NCI-H2171 (cell line): ENCODE measurements around the gene SCAP.
"Not testable (repeated sequence)": the region's sequence is repeated elsewhere in the genome, so short reads cannot be mapped to it uniquely, and the experiment has no call there.

ENCODE experiments used
- DNase-seq: peaks from one replicate; lab custom pipeline; 2025; lab: John Stamatoyannopoulos, UW

SCAP gene

GRCh38 chr3:47398228-47398627, 77.5 kb downstream of the SCAP start:
- DNase-seq, result no peak

DNA sequence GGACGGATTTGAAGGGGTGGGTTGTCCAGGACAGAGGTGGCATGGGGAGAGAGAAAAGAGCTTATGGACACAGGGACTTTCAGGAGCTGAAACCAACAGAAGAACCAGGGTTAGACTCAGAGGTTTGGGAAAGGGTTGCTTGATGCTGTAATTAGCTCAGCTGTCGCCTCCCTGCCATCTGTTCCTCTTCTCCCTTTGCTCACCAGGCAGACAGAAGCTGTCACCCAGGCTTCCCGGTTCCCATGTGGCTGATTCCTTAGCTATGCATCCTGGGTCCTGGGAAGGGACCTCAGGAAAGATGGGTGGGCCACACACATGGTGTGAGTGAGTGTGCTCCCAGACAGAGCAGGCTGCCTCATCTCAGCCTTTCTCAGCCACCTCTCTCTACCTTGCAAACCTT, 80.9 kb downstream of the SCAP start:
- DNase-seq, result peak; percentile 49

GRCh38 chr3:47394140-47394870, 81.4 kb downstream of the SCAP start:
- DNase-seq, result no peak

- no peak for DNase-seq
Observed at GRCh38 chr3:47392933-47393332, 82.8 kb downstream of the SCAP start.

DNA sequence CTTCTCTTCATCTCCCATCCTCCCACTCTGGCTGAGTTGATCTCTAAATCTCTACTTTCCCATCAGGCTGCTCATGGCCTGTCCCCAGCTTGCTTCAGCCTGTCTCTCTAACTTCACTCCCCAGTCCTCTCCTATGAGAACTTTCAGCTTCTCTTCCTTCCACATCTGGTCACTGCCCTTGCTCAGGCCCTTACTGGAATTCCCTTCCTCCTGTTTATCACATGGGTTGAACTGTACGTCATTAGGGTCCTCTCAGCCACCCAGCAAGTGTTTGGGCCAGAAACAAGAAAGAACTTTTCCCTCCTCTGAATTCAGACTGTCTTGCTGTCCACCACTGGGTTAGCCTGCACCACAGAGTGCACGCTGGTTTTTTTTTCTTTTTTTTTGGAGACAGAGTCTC, 89.9 kb downstream of the SCAP start:
- no peak for DNase-seq

GRCh38 chr3:47385007-47385406, 90.7 kb downstream of the SCAP start:
- no peak for DNase-seq

DNA sequence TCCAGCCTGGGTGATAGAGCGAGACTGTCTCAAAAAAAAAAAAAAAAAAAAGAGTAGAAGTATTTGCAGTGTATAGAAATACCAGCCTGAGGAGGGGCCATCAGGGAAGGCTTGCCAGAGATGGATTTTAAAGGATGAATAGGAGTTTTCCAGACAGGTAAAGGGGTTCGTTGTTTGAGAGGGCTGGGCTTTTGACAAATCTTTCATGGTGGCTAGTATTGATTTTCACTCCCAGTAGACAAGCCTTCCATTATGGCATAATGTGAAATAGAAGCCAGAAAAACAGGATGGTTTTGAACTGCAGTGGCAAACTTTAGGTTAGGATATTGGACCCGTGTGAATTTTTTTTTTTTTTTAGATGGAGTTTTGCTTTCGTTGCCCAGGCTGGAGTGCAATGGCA, 91.3 kb downstream of the SCAP start:
- DNase-seq, result no peak

GRCh38 chr3:47381317-47382157, 94.2 kb downstream of the SCAP start:
- DNase-seq, result peak; percentile 39

GRCh38 chr3:47380601-47381316, 95.0 kb downstream of the SCAP start, which contains the start of gene PTPN23:
TSS of gene PTPN23 (plus strand) at chr3:47381021. CDS start at chr3:47381097, 76 bp downstream.
- DNase-seq, result peak; percentile 85

GRCh38 chr3:47380026-47380600, 95.6 kb downstream of the SCAP start:
- DNase-seq, result no peak

- DNase-seq, result no peak
Observed at GRCh38 chr3:47379411-47379899, 96.3 kb downstream of the SCAP start.

- DNase-seq, result no peak
Observed at GRCh38 chr3:47378869-47379268, 96.9 kb downstream of the SCAP start.

GRCh38 chr3:47377186-47377585, 98.6 kb downstream of the SCAP start:
- DNase-seq, result no peak

GRCh38 chr3:47376393-47376792, 99.3 kb downstream of the SCAP start:
- no peak for DNase-seq

DNA sequence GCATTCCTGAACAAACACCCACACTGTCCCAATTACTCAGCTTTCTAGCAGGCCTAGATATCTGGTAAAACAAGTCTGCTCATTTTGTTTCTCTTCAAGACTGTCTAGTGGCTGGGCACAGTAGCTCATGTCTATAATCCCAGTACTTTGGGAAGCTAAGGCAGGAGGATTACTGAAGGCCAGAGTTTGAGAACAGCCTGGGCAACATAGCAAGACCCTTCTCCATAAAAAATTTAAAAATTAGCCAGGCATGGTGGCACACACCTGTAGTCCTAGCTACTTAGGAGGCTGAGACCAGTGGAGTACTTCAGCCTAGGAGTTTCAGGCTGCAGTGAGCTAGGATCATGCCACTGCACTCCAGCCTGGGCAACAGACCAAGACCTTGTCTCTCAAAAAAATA, 101.2 kb downstream of the SCAP start:
- no peak for DNase-seq

- DNase-seq, result no peak
Observed at GRCh38 chr3:47370887-47371697, 104.6 kb downstream of the SCAP start.

GRCh38 chr3:47370020-47370419, 105.7 kb downstream of the SCAP start:
- not testable (repeated sequence) for DNase-seq

DNA sequence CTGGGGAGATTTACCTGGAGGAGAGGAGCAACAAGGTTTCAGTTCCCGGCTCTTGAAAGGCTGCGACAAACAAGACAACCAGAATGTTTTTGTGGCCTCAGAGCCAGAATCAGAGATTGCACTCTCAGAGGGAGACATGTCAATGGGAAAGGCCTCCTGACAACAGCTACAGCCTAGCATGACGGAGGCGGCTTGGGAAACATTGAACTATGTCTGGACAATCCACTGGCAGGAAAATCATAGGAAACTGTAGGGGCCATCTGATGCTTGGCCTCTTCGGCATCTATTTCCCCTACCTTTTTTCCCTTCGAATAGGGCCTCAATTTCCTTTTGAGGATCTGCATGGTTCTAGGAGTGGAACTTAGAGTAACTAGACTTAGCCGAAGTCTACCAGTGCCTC, 108.1 kb downstream of the SCAP start:
- DNase-seq, result no peak

DNA sequence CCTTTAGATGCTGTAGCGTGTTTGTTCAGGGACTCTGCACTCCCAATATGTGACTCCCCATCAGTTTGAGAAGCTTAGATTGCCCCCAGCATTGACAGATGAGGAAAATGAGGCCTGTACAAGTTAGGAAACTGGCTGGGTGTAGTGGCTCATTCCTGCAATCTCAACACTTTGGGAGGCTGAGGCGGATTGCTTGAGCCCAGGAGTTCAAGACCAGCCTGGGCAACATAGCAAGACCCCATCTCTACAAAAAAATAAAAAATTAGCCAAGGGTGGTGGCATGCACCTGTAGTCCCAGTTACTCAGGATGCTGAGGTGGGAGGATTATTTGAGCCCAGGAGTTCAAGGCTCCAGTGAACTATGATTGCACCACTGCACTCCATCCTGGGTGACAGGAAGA, 108.9 kb downstream of the SCAP start:
- DNase-seq, result no peak

DNA sequence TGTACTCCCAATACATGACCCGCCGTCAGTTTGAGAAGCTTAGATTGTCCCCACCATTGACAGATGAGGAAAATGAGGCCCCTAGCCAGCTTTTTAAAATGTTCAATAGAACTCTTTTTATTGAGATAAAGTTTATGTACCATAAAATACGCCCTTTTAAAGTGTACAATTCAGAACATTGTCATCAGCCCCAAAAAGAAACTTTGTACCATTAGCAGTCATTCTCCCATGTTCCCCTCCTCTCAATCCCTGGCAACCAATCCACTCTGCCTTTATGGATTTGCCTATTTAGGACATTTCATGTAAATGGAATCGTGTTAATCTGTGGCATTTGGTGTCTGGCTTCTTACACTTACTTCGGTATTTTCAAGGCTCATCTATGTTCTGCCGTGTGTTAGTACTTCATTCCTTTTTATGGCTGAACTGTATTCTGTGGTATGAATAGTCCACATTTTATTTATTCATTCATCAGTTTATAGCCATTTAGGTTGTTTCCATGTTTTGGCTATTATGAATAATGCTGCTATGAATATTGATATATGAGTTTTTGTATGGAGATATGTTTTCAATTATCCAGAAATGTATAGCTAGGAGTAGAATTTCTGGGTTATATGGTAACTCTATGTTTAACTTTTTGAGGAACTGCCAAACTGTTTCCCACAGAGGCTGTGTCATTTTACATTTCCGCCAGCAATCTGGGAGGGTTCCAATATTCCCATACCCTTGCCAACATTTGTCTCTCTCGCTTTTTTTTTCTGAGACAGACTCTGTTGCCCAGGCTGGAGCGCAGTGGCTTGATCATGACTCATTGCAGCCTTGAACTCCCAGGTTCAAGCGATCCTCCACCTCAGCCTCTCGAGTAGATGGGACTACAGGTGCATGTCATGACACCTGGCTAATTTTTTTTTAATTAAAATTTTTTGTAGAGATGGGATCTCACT, 110.3 kb downstream of the SCAP start:
- no peak for DNase-seq
